HT1080 (cell line): ENCODE data around the gene CDK17. TPM values are rescaled to one million over a fixed set of nuclear protein-coding genes. Genes with fewer than 3 reads are reported as not detected.
"Not testable (repeated sequence)": the region's sequence is repeated elsewhere in the genome, so short reads cannot be mapped to it uniquely, and the experiment has no call there.

Experiments used
- DNase-seq: peaks from one replicate; pipeline ENCODE4 v3.0.0-alpha.2; 2015; ENCODE audit warnings: low read depth
- total RNA-seq: library from RNA; depleted of rRNA; stranded (reverse); fragments of >200 nt; shearing (Covaris generic); gene quantifications from 2 replicates; pipeline ENCODE4 v1.2.3, GENCODE V29; 2014

CDK17 gene
- total RNA-seq, 1 experiment from 2014 or later = 53.8 TPM

- DNase-seq = no peak
Observed at GRCh38 chr12:96395236-96395635, 5.0 kb downstream of the CDK17 start.

GRCh38 chr12:96393229-96393628 is 7.0 kb downstream of the CDK17 start:
- DNase-seq = not testable (repeated sequence)

- DNase-seq = no peak
Observed at GRCh38 chr12:96392397-96392796, 7.8 kb downstream of the CDK17 start.

- DNase-seq = no peak
Observed at GRCh38 chr12:96387981-96388380, 12.3 kb downstream of the CDK17 start.

- no peak for DNase-seq
Observed at GRCh38 chr12:96386794-96387193, 13.4 kb downstream of the CDK17 start.

- DNase-seq = no peak
Observed at GRCh38 chr12:96383991-96384390, 16.2 kb downstream of the CDK17 start.

GRCh38 chr12:96383371-96383770 is 16.9 kb downstream of the CDK17 start:
- no peak for DNase-seq

GRCh38 chr12:96379743-96380142 is 20.5 kb downstream of the CDK17 start:
- not testable (repeated sequence) for DNase-seq

- DNase-seq = no peak
Observed at GRCh38 chr12:96378319-96378718, 21.9 kb downstream of the CDK17 start.

- DNase-seq = no peak
Observed at GRCh38 chr12:96376865-96377264, 23.4 kb downstream of the CDK17 start.

GRCh38 chr12:96375841-96376604 is 24.2 kb downstream of the CDK17 start:
- DNase-seq = no peak

- no peak for DNase-seq
Observed at GRCh38 chr12:96375170-96375569, 25.1 kb downstream of the CDK17 start.

- no peak for DNase-seq
Observed at GRCh38 chr12:96371790-96372699, 28.2 kb downstream of the CDK17 start.

- no peak for DNase-seq
Observed at GRCh38 chr12:96371138-96371789, 29.0 kb downstream of the CDK17 start.

- DNase-seq = no peak
Observed at GRCh38 chr12:96368687-96369086, 31.6 kb downstream of the CDK17 start.

- no peak for DNase-seq
Observed at GRCh38 chr12:96368233-96368632, 32.0 kb downstream of the CDK17 start.

GRCh38 chr12:96366381-96366654 is 33.9 kb downstream of the CDK17 start:
- DNase-seq = no peak

- no peak for DNase-seq
Observed at GRCh38 chr12:96365604-96366380, 34.4 kb downstream of the CDK17 start.

- DNase-seq = no peak
Observed at GRCh38 chr12:96364092-96364700, 36.0 kb downstream of the CDK17 start.

GRCh38 chr12:96361074-96361473 is 39.2 kb downstream of the CDK17 start:
- no peak for DNase-seq

- DNase-seq = no peak
Observed at GRCh38 chr12:96360550-96360949, 39.7 kb downstream of the CDK17 start.
